ENCODE measurements around the gene ARHGAP5. TPM values are rescaled to one million over a fixed set of nuclear protein-coding genes. Genes with fewer than 3 reads are reported as not detected.
A peak's percentile ranks its signal among the peaks of the same experiment; 100 is the strongest.

ARHGAP5 gene
- total RNA-seq, 2 donors from 2014 or later, result 52.7 to 58.4 TPM

GRCh38 chr14:32186248-32186647, 109.1 kb downstream of the ARHGAP5 start:
- no peaks in the 10 kb centered on the region for H3K4me1 ChIP-seq
- H3K9me3 ChIP-seq, result no peaks in the 10 kb centered on the region
- H3K4me3 ChIP-seq, result no peak overlapping the region
- no peaks in the 10 kb centered on the region for H3K36me3 ChIP-seq (replicated peaks in 1 of 2; ENCODE audit: insufficient read depth in 1 of 2, low read depth in 2 of 2)
- DNase-seq (no peak), ATAC-seq (no peak)
- TF ChIP-seq CTCF (IDR thresholded peaks at IDR 0.05) (no peak), POLR2A (IDR thresholded peaks at IDR 0.05) (no peak)
- no peaks in the 10 kb centered on the region for H3K27me3 ChIP-seq
- no peak overlapping the region for H3K27ac ChIP-seq
- intact Hi-C loops (cut with DNase I), result no loop called here

GRCh38 chr14:32189811-32190210, 112.7 kb downstream of the ARHGAP5 start:
- Histone ChIP-seq H3K27ac (no peak overlapping the region), H3K36me3 (replicated peaks in 1 of 2; ENCODE audit: insufficient read depth in 1 of 2, low read depth in 2 of 2) (no peaks in the 10 kb centered on the region), H3K4me3 (no peak overlapping the region), H3K27me3 (no peaks in the 10 kb centered on the region), H3K4me1 (no peaks in the 10 kb centered on the region), H3K9me3 (no peaks in the 10 kb centered on the region)
- intact Hi-C loops (cut with DNase I), result no loop called here
- ATAC-seq, result no peak
- WGBS, 2 donors, result 59 to 67% methylated on average over 1 of the region's 1 CpG
- TF ChIP-seq CTCF (IDR thresholded peaks at IDR 0.05) (no peak), POLR2A (IDR thresholded peaks at IDR 0.05) (no peak)
- no peak for DNase-seq

GRCh38 chr14:32190673-32191072, 113.6 kb downstream of the ARHGAP5 start:
- TF ChIP-seq CTCF (IDR thresholded peaks at IDR 0.05) (no peak), POLR2A (IDR thresholded peaks at IDR 0.05) (no peak)
- ATAC-seq (peak; percentile 33), DNase-seq (no peak)
- no peaks in the 10 kb centered on the region for H3K4me1 ChIP-seq
- no peaks in the 10 kb centered on the region for H3K27me3 ChIP-seq
- no peak overlapping the region for H3K27ac ChIP-seq
- no peaks in the 10 kb centered on the region for H3K36me3 ChIP-seq (replicated peaks in 1 of 2; ENCODE audit: insufficient read depth in 1 of 2, low read depth in 2 of 2)
- WGBS, 2 donors, result 36 to 42% methylated on average over 3 of the region's 3 CpGs
- no peaks in the 10 kb centered on the region for H3K9me3 ChIP-seq
- intact Hi-C loops (cut with DNase I), result no loop called here
- H3K4me3 ChIP-seq, result no peak overlapping the region

- Histone ChIP-seq H3K4me3 (no peak overlapping the region), H3K36me3 (replicated peaks in 1 of 2; ENCODE audit: insufficient read depth in 1 of 2, low read depth in 2 of 2) (no peaks in the 10 kb centered on the region), H3K27ac (no peak overlapping the region), H3K27me3 (no peaks in the 10 kb centered on the region), H3K9me3 (no peaks in the 10 kb centered on the region), H3K4me1 (no peaks in the 10 kb centered on the region)
- WGBS, 2 donors, result 57 to 60% methylated on average over 2 of the region's 2 CpGs
- no peak for ATAC-seq
- TF ChIP-seq POLR2A (IDR thresholded peaks at IDR 0.05) (no peak), CTCF (IDR thresholded peaks at IDR 0.05) (no peak)
- DNase-seq, result no peak
- intact Hi-C loops (cut with DNase I), result no loop called here
Observed at GRCh38 chr14:32192712-32193373, 115.7 kb downstream of the ARHGAP5 start.

GRCh38 chr14:32193532-32193931, 116.4 kb downstream of the ARHGAP5 start:
- 84 to 88% methylated on average over 2 of the region's 2 CpGs for WGBS, 2 donors
- no peak for DNase-seq

More at GRCh38 chr14:32193532-32193931, 116.4 kb downstream of the ARHGAP5 start:
- TF ChIP-seq POLR2A (IDR thresholded peaks at IDR 0.05) (no peak), CTCF (IDR thresholded peaks at IDR 0.05) (no peak)
- H3K36me3 ChIP-seq (replicated peaks in 1 of 2; ENCODE audit: insufficient read depth in 1 of 2, low read depth in 2 of 2), result no peaks in the 10 kb centered on the region
- intact Hi-C loops (cut with DNase I), result no loop called here
- H3K4me1 ChIP-seq, result no peaks in the 10 kb centered on the region
- no peak for ATAC-seq
- no peaks in the 10 kb centered on the region for H3K9me3 ChIP-seq
- no peaks in the 10 kb centered on the region for H3K27me3 ChIP-seq
- no peak overlapping the region for H3K27ac ChIP-seq
- H3K4me3 ChIP-seq, result no peak overlapping the region

All from body of pancreas (tissue), 4 donors.